ENCODE data around the gene PLEKHA1. TPM values are rescaled to one million over a fixed set of nuclear protein-coding genes. Genes with fewer than 3 reads are reported as not detected.

PLEKHA1 gene
- total and polyA plus RNA-seq, 2 donors (not counting 1 experiment from before 2014, with no cell fraction given): 9.0 to 34.0 TPM

GRCh38 chr10:122350893-122351292, 23.6 kb upstream of the PLEKHA1 start:
- Histone ChIP-seq H2AFZ (ENCODE audit: insufficient read depth, low read depth, low read length, poor library complexity, severe bottlenecking) (no peak overlapping the region), H3K9ac (ENCODE audit: low read length) (no peak overlapping the region), H3K79me2 (ENCODE audit: control insufficient read depth, insufficient read depth, low read length) (no peaks in the 10 kb centered on the region), H3K27ac (ENCODE audit: low read length in 2 of 2) (no peak overlapping the region), H3K9me3 (ENCODE audit: control extremely low read depth in 1 of 3, control insufficient read depth in 2 of 3, insufficient read depth in 1 of 3, low read length in 2 of 3) (peaks cover 0 to 10% (median 0%) of the 10 kb centered on the region in 3 donors), H3K4me2 (replicated peaks; ENCODE audit: low read depth, low read length, poor library complexity, severe bottlenecking) (no peak overlapping the region), H3K4me1 (ENCODE audit: control insufficient read depth in 2 of 2, insufficient read depth in 2 of 2, low read length in 2 of 2) (peaks cover 11 to 13% of the 10 kb centered on the region in 2 donors), H3K36me3 (replicated peaks in 1 of 2; ENCODE audit: control extremely low read depth in 1 of 2, control insufficient read depth in 1 of 2, extremely low read depth in 1 of 2, insufficient read depth in 2 of 2, low read length in 1 of 2) (no peaks in the 10 kb centered on the region), H4K20me1 (ENCODE audit: control insufficient read depth, insufficient read depth, low read length, poor library complexity, severe bottlenecking) (no peaks in the 10 kb centered on the region), H3K27me3 (replicated peaks in 1 of 4; ENCODE audit: control extremely low read depth in 1 of 4, control insufficient read depth in 3 of 4, insufficient read depth in 4 of 4, low read length in 3 of 4) (peaks cover 0 to 10% (median 0%) of the 10 kb centered on the region in 4 experiments), H3K4me3 (ENCODE audit: control extremely low read depth in 1 of 5, extremely low read depth in 1 of 5, insufficient read depth in 1 of 5, low read depth in 2 of 5, low read length in 4 of 5) (no peak overlapping the region)
- Mint-ChIP-seq H3K27ac (no peak overlapping the region), H3K4me3 (no peak overlapping the region), H3K9me3 (ENCODE audit: insufficient read depth) (no peaks in the 10 kb centered on the region), H3K27me3 (peaks cover 44% of the 10 kb centered on the region), H3K4me1 (peaks cover 11% of the 10 kb centered on the region)
- ChIA-PET POLR2A (no interaction called here), CTCF (no interaction called here)
- intact Hi-C loops (cut with micrococcal nuclease): no loop called here
- no peak for DNase-seq
- ATAC-seq (ENCODE audit: low read depth): no peak
- TF ChIP-seq EZH2 (IDR thresholded peaks at IDR 0.05; ENCODE audit: borderline replicate concordance, insufficient read depth, low read depth, low read length, poor library complexity, severe bottlenecking) (no peak), CTCF (IDR thresholded peaks at IDR 0.05) (no peak)
- WGBS (ENCODE audit: insufficient coverage): 91% methylated on average over 8 of the region's 12 CpGs

GRCh38 chr10:122352817-122353525, 21.5 kb upstream of the PLEKHA1 start:
- peaks cover 0 to 16% (median 2%) of the 10 kb centered on the region in 3 donors for H3K9me3 ChIP-seq (ENCODE audit: control extremely low read depth in 1 of 3, control insufficient read depth in 2 of 3, insufficient read depth in 1 of 3, low read length in 2 of 3)
- H3K4me2 ChIP-seq (replicated peaks; ENCODE audit: low read depth, low read length, poor library complexity, severe bottlenecking): no peak overlapping the region
- DNase-seq (no peak), ATAC-seq (ENCODE audit: low read depth) (no peak)
- TF ChIP-seq CTCF (IDR thresholded peaks at IDR 0.05) (no peak), EZH2 (IDR thresholded peaks at IDR 0.05; ENCODE audit: borderline replicate concordance, insufficient read depth, low read depth, low read length, poor library complexity, severe bottlenecking) (no peak)
- H3K4me1 ChIP-seq (ENCODE audit: control insufficient read depth in 2 of 2, insufficient read depth in 2 of 2, low read length in 2 of 2): peaks cover 11 to 13% of the 10 kb centered on the region in 2 donors
- peaks cover 0 to 29% (median 0%) of the 10 kb centered on the region in 4 experiments for H3K27me3 ChIP-seq (replicated peaks in 1 of 4; ENCODE audit: control extremely low read depth in 1 of 4, control insufficient read depth in 3 of 4, insufficient read depth in 4 of 4, low read length in 3 of 4)
- ChIA-PET CTCF (interaction anchor here (1.4 to 2.7 kb wide), 2 partner anchors 10 to 82 kb away, joined by 4 to 8 read pairs; no protein-coding TSS in a partner anchor), POLR2A (no interaction called here)
- Mint-ChIP-seq H3K4me3 (no peak overlapping the region), H3K9me3 (ENCODE audit: insufficient read depth) (no peaks in the 10 kb centered on the region), H3K4me1 (peaks cover 11% of the 10 kb centered on the region), H3K27ac (no peak overlapping the region), H3K27me3 (peaks cover 57% of the 10 kb centered on the region)
- H3K36me3 ChIP-seq (replicated peaks in 1 of 2; ENCODE audit: control extremely low read depth in 1 of 2, control insufficient read depth in 1 of 2, extremely low read depth in 1 of 2, insufficient read depth in 2 of 2, low read length in 1 of 2): no peaks in the 10 kb centered on the region
- no peaks in the 10 kb centered on the region for H3K79me2 ChIP-seq (ENCODE audit: control insufficient read depth, insufficient read depth, low read length)
- intact Hi-C loops (cut with micrococcal nuclease): no loop called here
- H3K9ac ChIP-seq (ENCODE audit: low read length): no peak overlapping the region
- no peak overlapping the region for H3K4me3 ChIP-seq (ENCODE audit: control extremely low read depth in 1 of 5, extremely low read depth in 1 of 5, insufficient read depth in 1 of 5, low read depth in 2 of 5, low read length in 4 of 5)
- 56% methylated on average over 7 of the region's 8 CpGs for WGBS (ENCODE audit: insufficient coverage)
- no peak overlapping the region for H2AFZ ChIP-seq (ENCODE audit: insufficient read depth, low read depth, low read length, poor library complexity, severe bottlenecking)
- H3K27ac ChIP-seq (ENCODE audit: low read length in 2 of 2): no peak overlapping the region
- H4K20me1 ChIP-seq (ENCODE audit: control insufficient read depth, insufficient read depth, low read length, poor library complexity, severe bottlenecking): no peaks in the 10 kb centered on the region

Measured in B cell (primary cell).